GM19467 (cell line): ENCODE measurements around the gene TMEM178B.
"Not testable (repeated sequence)": the region's sequence is repeated elsewhere in the genome, so short reads cannot be mapped to it uniquely, and the experiment has no call there.

Experiments used
- ATAC-seq: cut with Tn5 transposase; IDR thresholded peaks from one replicate; pipeline ENCODE4 v1.9.1; 2021; ENCODE audit warnings: mild to moderate bottlenecking, moderate library complexity; ENCODE audit not compliant: unreplicated experiment

The TMEM178B gene

DNA sequence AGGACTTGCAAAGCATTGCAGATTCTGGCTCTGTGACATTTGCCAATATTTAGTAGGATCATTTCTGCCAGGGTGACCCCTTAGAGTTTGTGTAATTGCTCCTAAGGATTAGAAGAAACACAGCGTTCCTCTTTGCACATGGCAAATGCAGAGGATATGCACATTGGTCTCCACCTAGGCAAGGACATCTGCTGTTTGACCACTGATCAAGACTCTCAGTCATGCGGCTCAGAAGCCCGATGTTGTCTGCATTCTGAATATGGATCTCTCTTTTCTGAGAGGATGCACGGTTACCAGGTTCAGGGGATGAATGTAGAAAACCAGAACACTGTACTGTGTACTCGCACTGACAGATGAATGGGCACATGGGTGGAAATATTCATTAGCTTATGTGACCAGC, 296.8 kb downstream of the TMEM178B start:
- ATAC-seq, result no peak

DNA sequence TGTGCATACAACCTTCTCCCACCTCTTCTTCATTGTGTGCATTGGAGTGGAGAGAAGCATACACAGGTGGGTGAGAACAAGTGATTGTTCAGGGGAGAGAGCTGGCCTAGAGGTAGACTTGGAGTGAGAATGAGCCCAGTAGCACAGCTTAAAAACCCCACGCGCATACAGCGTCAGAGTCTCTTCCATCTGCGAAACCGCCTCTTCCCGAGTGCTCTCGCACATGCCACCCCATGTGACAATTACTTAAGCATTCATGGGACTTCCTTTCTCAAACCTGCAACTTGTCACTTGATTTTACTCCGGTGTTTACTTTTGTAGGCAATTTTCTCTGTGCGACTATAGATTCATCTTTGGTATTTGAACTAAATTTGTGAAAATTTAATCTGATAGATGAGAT, 300.6 kb downstream of the TMEM178B start:
- ATAC-seq, result no peak

DNA sequence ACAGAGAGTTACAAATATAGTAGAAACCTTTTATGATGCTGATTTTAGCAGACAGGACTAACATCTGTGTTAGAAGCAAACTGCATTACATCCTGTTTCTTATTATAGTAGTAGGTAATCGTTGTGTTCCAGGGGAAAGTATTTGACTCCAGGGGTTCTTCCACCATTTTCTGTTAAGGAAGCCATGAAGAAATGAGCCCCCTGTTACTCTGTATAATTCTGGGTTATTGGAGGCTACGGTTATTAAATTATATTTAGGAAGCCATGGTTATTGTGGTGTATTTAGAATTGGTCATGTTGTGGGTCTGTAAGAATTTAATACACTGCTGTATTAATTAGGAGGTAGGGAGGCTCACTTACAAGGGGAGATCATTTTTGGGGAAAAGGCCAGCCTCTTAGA, 301.6 kb downstream of the TMEM178B start:
- ATAC-seq, result no peak

DNA sequence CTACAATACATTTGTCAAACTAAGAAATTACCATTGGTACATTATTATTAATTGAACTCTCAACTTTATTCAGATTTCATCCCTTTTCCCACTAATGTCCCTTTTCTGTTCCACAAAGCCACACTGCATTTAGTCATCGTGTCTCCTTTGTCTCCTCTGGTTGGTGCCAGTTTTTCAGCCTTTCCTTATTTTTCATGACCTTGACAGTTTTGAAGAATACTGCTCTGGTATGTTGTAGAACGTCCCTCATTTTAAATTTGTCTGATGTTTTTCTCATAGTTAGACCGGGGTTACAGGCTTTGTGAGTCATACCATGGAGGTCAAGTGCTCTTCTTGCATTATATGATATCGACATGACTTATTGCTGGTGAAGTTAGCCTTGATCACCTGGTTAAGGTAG, 304.0 kb downstream of the TMEM178B start:
- ATAC-seq, result no peak

DNA sequence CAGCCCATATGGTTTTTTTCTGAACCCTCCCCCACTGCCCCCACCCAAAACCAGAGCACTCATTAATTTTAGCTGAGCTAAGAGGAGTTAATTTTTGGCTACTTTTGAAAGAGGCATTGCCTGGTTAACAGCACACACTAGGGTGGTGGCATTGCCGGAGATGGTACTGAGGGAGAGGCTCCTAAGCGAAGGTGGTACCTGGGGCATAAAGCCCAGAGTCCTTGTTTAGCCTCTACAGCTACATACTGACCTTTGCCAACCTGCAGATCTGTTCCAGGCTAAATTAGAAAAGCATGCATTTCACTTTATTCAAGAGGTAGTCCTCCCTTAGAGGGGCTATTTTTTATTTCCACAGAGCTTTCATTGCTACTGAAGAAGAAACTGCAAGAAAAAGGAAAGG, 304.5 kb downstream of the TMEM178B start:
- ATAC-seq, result no peak

DNA sequence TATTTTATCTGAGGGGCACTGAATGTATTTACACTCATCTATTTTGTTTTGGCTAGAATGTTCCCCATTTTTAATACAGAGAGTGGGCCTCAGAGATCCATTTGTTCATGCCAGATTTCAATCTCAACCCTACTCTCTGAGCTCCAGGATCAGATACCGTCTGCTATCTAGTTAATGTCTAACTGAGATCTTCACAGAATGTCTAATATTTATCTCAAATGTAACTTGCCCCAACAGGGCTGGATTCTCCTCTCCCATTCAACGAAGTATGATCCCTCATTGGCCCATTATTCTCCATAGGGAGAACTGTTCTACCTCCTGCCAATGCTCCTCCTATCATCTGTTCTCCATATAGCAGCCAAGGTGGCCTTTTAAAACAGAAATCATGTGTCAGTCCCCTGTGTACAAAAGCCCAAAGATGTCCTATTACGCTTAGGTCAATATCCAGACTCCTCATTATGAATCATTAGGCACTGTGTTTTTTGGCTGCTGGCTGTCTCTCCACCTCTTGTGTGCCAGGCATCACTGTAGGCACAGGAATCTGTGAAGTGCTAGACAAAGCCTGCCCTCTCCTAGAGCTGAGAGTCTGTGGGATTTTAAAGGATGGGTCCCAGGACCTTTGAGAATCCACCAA, 308.0 kb downstream of the TMEM178B start:
- ATAC-seq, result no peak

DNA sequence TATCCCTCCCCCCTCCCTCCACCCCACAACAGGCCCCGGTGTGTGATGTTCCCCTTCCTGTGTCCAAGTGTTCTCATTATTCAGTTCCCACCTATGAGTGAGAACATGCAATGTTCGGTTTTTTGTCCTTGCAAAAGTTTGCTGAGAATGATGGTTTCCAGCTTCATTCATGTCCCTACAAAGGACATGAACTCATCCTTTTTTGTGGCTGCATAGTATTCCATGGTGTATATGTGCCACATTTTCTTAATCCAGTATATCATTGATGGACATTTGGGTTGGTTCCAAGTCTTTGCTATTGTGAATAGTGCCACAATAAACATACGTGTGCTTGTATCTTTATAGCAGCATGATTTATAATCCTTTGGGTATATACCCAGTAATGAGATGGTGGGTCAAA, 309.5 kb downstream of the TMEM178B start:
- ATAC-seq, result not testable (repeated sequence)

DNA sequence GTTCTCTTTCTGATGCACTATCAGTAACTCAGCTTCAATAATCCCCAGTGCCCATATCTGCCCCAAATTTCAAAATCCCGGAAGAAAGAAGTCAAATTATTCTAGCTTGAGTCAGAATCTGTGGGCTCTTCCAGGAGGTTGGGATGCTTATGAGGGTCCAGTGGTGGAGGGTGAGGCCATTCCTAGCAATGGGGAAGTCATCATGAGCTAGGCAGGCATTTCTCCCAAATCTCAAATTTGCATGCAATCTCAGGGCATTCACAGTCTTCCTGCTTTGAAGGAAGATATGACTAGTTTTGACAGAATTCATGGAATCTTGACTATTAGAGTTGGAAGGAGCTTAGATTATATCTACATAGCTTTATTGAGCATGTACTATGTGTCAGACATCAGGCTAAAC, 313.0 kb downstream of the TMEM178B start:
- no peak for ATAC-seq

DNA sequence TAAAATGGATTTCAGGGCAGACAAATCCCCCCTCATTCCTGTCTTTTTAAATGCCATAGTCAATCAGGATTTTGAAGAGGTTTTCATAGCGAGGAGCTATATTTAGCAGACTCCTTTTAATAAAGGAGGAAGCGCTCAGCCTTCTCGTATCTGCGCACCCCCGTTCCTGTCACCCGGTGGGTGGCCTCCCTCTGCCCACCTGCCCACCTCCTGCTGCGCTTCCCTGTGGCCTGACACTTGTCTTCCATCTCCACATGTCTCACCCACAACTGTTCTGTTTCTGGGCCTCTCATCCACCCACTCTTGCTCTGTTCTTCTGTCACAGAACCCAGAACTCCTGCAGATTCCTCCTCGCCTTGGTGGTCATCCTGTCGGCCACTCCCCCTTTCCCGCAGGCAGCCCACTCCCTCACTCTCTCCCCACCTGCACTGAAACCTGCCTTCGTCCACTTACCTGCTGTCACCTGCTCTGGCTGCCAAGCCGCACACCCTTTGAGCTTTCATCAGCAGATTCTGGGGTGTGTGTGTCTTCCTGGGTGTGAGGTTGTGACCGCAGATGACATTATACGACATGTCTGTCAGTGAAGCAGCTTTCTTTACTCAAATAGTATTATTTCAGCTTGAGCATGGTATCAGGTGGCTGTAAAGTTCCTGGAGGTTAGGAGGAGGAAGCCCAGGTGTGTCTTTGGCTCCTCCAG, 313.8 kb downstream of the TMEM178B start:
- ATAC-seq, result no peak

DNA sequence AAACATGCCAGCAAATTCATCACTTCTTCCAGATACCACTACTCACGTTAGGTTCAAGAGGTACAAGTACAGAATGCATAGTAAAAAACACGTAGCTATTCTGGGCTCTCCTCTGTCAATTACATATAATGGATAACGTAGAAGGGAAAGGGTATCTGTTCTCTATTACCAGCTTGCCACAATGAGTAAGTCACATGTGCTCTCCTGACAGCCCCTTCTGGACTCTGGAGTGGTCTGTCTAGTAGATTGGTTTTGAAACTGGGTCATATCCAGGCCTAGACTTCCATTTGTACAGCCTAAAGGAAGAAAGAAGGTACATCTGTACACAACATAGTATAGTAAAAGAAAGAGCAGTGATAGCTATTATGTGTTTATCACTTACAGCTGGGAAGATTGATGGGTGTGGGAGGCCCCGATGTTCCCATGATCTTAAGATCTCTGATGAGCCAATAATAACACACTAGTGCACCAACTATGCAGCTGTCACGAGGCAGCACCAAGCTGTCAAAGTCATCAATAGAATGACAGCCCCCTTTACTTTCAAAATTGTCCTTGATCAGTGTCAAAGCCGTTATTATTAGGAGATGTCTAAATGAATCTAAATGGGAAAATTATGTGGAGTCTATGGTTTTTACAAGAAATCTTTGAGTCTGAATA, 315.4 kb downstream of the TMEM178B start:
- no peak for ATAC-seq

DNA sequence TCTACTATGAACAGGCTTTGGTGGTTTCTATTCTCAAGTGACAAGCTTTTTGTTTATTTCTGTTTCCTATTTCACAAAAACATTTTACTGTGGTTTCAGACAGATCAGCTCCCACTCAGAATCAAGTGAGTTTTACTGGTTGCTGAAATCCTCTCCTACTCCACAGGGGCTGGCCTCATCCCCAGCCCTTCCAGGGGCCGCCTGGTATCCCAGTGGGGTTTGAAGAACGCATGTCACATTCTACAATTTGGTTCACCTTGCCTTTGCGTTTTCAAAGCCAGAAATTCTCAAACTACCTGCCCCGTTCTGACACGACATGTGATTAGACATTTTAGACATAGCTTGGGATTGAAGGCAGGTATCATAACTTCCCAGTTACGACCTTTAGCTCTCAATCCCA, 316.5 kb downstream of the TMEM178B start:
- no peak for ATAC-seq

DNA sequence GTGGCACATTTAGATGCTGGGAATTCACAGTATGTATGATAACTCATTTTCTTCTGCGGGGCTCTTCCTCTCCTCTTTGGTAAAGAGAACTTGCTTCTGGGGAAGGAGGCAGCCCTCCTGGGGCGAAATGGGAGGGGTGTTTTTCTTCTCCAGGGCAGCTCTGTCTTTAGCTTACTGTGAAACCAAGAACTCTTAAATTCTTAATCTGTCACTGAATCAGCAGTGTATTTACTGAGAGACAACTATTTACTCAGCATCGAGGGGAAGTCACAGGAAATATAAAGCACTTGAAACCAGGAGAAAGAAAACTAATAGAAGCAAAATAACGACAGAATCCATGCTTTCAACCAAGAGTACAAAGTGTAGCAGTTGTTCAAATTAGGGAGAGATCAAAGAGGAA, 319.2 kb downstream of the TMEM178B start:
- ATAC-seq, result no peak

DNA sequence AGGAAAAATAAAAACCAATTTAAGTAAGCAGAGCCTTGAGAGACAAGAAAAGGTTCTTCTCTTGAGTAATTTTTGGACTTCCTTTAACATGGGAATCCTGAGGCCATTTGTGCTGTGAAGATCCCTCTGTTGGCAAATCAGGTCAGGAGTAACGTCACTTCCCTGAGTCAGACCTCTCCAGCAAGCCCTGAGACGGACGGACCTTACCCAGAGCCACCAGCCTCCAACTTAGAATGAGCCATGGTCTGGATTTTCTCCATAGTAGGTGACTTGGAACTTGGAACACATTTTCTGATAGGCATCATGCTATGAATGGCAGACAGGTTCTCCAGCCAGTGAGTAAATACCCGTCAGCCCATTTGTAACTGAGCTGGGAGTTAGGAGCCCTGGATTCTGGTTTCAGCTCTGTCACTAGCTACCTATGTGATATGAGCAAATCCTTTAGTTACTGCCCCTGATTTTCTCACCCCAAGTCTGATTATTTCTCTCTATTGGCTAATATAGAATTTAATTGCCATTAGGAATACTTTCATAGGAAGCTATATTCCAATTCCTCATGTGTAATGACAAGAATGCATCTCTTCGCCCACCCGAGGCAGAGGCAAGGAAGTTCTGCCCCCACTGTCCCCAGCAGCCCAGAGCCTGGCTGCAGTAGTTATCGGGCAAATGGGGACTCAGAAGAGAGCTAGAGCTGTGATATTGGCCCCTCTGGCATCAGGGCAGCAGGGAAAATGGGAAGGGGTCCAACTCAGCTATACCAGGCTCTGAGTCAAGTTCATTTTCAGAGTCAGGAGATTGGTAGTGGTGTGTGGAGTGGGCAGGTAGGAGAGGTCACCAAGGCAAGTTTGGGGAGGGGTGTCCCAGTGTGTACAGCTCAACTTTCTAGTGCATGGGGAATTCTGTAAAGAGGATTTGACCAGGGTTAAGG, 323.6 kb downstream of the TMEM178B start:
- no peak for ATAC-seq

DNA sequence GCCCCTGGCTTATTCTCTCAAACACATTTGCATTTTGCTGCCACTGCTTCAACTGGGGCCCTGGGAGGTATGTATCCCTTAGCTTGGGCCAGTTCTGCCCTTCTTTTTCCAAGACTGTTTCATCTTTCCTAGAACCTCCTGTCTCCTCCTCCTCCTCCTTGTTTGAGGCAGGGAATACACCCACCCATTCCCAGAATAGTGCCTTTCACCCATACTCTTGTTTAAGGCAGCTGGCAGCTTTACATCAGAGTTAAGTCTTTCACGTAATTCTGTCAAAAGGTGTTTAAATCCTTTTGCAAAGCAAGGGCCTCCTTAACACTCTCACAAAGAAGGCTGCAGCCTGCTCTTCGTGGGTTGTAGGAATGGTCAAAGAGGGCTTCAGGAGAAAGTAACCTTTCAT, 326.5 kb downstream of the TMEM178B start:
- ATAC-seq, result no peak

DNA sequence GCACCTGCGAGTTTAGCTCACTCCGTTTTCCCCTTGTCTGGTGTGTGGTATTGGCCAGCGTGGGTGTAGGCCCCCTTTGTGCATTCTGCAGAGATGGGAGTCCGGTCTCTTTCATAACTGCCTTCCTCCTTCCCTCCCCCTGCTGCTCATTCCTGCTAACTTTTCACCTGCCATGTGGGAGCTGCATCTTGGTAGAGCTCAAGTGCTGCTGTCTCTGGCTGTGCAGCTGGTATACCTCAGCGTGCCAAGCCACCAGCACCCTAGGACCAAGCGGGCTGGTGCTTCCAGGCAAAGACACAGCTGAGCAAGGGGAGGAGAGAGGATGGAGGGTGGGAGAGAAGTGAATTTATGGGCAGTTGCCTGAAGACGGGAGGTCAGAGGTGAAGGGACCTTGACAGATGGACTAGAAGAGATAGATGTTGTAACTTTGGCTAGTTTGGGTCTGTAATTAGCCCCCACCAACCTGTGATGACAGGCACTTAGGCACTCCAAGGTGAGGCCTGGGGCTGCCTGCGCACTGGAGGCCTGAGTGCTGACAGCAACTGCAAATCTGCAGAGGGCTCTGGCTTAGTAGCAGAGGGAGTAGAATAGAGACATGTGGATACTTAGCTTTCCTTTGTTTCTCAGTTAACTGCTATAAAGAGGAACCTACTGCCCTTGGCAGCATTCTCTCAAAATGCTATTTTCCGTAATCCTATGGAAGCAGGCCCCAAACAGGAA, 328.6 kb downstream of the TMEM178B start:
- no peak for ATAC-seq

DNA sequence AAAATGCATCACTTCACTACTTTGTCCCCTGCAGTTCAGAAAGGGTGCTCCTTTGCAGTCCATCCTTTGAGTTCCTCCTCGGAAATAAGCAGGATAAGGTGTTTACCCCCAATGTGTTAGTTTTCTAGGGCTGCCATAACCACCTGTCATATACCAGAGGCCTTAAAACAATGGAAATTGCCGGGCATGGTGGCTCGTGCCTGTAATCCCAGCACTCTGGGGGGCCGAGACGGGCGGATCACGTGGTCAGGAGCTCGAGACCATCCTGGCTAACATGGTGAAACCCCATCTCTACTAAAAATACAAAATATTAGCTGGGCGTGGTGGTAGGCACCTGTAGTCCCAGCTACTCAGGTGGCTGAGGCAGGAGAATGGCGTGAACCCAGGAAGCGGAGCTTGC, 330.0 kb downstream of the TMEM178B start:
- ATAC-seq, result not testable (repeated sequence)

DNA sequence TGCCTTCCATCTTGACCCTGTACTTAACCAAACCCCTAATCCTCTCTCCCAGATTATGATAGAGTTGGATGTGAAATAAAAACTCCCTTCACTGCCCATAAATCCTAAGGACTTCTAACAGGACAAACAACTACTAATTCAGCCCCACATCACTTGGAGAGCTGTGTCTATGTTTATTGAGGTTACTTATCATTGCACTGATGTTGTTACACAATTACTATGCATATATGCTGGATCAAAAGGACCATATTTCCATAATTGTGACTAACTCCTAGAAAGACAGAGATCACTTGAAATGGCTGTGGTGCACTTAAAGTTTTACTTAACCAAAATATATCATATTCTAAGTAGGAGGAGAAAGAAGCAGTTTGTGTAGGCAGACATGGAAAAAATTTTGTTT, 332.5 kb downstream of the TMEM178B start:
- no peak for ATAC-seq

DNA sequence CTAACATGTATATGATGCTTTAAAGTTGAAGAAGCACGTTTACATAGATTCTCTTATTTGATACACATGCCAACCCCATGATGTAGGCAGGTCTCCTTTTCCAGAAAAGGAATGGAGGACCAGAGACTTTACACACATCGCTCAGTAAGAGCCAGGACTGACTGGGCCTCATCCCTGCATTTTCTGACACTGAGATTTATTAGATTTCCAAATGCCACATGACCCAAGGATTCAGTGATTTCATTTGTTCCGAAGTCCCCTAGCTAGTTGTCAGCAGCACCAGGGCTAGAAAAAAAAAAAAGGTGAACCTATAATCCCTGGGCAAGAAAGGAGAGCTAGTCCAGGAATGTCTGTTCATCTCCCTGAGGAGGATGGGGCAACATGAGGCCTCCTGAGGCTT, 334.0 kb downstream of the TMEM178B start:
- no peak for ATAC-seq

DNA sequence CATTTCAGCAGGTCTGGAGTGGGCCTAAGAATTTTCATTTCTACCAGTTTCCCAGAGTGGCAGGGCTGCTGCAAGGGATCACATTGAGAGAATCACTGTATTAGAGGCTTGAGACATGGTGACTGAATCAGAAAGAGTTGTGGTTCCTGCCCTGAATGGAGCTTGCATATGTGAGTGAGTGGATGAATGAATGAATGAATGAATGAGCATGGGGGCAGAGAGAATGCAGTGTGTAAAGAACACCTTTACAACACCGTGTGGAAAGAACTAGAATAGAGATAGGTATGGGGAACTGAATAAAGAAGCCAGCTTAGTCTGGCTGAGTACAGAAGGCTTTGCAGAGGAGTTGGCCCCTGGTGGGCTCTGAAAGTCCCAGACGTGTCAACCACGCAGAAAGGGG, 334.6 kb downstream of the TMEM178B start:
- no peak for ATAC-seq

DNA sequence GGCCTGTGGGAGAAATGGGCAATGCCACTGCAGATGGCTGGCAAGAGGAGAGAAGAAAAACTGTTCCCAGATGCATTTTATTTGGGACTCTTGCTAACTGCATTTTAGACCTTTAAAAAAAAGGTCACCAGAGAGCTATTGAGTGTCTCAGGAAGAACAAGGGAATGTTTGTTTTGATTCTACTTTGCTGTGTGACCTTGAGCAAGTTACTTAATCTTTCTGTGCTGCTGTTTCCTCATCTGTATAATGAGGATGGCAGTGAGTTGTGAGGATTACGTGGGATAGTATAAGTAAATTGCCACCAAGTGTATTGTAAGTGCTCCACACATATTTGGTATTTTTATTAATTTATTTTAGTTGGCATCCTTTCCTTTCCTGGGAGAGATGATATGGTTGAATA, 335.4 kb downstream of the TMEM178B start:
- ATAC-seq, result no peak
